HG03565 (cell line): Measurements from ENCODE around the gene NDFIP2.
"Not testable (repeated sequence)": the region's sequence is repeated elsewhere in the genome, so short reads cannot be mapped to it uniquely, and the experiment has no call there.

ENCODE experiments used
- ATAC-seq: cut with Tn5 transposase; IDR thresholded peaks from one replicate; pipeline ENCODE4 v1.9.1; 2021; ENCODE audit warnings: mild to moderate bottlenecking, moderate library complexity; ENCODE audit not compliant: unreplicated experiment

Gene NDFIP2

GRCh38 chr13:79585033-79585432 lies 104.1 kb downstream of the NDFIP2 start:
- ATAC-seq = no peak

GRCh38 chr13:79589603-79590393 lies 108.8 kb downstream of the NDFIP2 start:
- ATAC-seq = no peak

- ATAC-seq = no peak
Measured at GRCh38 chr13:79590394-79590676, 109.4 kb downstream of the NDFIP2 start.

- ATAC-seq = no peak
Measured at GRCh38 chr13:79591493-79591892, 110.5 kb downstream of the NDFIP2 start.

GRCh38 chr13:79593121-79593520 lies 112.2 kb downstream of the NDFIP2 start:
- no peak for ATAC-seq

- no peak for ATAC-seq
Measured at GRCh38 chr13:79593641-79594275, 112.8 kb downstream of the NDFIP2 start.

- ATAC-seq = not testable (repeated sequence)
Measured at GRCh38 chr13:79600146-79600545, 119.2 kb downstream of the NDFIP2 start.

- ATAC-seq = no peak
Measured at GRCh38 chr13:79602936-79603335, 122.0 kb downstream of the NDFIP2 start.

GRCh38 chr13:79604752-79605151 lies 123.8 kb downstream of the NDFIP2 start:
- no peak for ATAC-seq
